ENCODE results near the gene CELF2.
A peak's percentile ranks its signal among the peaks of the same experiment; 100 is the strongest.

CELF2 gene

DNA sequence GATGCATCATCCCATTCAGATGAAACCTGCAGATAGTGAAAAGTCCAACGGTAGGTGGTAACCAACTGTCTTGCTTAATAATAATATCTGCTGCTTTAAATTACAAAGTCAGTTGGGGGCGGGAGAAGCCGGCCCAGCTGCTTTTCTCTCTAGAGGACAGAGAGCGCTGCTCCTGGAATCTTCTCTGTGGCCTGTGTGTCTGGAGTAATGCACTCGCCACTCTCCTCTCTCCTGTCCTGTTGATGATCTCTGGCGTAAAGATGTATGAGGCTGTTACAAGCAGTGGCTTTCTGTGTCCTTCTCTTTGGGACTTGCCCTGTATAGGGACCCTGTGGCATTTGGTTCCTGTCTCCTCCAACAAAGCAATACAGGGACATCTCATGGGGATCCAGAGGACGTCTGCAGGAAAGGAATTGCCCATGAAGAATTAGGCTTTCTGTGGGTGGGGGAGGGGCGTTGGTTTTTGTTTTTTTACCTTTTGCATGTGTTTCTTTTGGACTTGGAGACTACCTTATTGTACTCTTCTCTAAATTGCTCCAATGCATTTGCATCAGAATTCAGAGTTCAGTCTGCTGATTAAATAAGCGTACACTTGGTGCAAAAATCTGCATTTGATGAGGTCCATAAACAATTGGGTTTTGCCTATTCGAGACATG, 231.6 kb downstream of the CELF2 start:
- DNase-seq (ENCODE audit: low read depth), result no peak

DNA sequence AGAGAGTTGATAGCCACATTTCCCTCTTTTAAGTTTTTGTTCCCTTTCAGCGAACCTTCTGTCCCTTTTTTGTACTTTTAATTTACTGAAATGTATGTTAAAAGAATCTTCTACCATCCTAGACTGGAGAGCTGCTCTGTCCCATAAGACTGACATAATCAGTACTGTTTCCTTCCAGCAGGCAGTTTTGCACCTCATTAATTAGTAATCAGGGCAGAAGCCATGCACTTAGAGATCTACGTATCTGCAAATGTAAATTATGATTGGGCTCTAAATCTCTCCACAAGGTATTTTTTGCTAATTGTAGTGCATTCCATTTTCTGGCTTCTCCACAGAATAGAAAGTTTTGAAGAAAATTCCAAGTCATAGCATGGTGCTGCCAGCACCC, 232.1 kb downstream of the CELF2 start:
- no peak for DNase-seq (ENCODE audit: low read depth)

DNA sequence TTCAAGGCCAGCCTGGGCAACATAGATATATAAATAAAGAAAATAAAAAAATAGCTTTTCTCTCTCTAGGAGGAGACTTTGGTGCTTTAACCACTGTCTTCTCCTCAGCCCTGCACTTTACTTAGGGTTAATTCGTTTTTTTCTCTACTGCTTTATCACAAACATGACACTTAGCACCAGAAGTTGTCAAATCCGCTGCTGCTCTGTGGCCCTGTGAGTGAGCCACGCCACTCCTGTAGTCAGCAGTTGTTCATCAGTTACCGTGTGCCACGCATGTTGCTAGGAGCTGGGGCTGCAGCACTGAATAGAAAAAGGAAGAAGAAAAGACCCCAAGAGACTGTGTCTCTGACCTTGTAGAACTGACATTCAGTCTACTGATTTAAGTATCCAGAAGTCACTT, 232.6 kb downstream of the CELF2 start:
- DNase-seq (ENCODE audit: low read depth), result no peak

DNA sequence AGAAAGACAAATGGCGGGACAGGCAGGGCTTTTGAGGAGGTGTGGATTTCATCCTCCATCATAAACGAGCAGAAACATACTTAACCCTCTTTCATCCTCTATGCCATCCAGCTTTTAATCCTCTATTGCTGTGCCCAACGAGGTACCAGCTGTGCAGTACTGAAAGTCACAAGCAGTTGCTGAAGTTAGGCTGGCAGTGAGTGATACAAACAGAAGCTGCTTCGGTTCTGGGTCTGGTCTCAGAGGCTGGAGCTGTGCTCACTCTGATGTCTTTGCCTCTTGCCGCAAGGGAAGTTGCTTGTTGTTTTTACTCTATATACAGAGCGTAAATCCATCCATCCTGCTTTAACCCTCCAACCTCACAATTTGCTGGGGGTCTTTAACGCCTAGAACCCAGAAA, 235.2 kb downstream of the CELF2 start:
- DNase-seq (ENCODE audit: low read depth), result no peak

DNA sequence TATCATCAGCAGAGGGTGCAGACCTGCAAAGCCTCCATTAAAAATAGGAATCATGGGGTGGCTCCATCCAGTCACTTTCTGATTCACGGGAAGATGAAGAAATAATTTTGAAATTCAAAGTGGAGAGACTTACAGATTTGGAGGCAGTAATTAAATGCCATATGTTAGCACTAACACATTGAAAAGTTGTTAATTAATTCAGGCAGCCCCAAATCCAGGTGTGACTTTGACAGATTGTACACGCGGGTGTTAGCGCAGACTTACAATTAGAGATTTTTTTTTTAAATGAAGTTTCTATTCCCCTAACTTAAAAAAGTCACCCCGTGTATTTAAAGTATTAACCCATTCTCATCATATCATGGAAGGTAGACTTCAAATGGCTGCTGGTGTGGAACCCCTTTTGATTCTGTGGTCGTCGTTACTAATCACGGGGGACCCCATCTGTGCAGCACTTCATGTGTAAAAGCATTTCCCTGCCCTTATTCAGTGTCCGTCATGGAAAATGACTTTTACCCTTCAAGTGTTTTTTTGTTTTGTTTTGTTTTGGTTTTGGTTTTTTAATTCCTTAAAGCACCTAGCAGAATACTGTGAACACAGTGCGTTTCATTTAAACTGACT, 235.8 kb downstream of the CELF2 start:
- DNase-seq (ENCODE audit: low read depth), result no peak

DNA sequence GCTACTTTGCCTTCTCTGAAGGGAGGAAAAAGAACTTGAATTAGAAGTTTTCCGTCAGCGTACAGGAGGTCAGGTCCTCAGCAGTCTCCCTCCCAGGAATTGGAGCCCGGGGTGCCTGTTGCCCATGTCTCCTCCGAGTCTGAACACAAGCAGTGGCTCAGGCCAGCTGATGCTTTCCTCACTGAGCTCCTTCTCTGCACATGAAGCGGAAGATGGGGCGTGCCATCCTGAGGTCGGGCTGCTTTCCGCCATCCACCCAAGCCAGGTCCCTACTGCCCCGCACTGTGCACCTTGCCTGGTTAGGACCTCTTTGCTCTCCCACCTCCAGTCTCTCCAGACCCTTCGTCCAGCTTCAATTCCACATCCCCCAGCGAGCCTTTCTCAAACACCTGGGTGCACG, 237.5 kb downstream of the CELF2 start:
- no peak for DNase-seq (ENCODE audit: low read depth)

DNA sequence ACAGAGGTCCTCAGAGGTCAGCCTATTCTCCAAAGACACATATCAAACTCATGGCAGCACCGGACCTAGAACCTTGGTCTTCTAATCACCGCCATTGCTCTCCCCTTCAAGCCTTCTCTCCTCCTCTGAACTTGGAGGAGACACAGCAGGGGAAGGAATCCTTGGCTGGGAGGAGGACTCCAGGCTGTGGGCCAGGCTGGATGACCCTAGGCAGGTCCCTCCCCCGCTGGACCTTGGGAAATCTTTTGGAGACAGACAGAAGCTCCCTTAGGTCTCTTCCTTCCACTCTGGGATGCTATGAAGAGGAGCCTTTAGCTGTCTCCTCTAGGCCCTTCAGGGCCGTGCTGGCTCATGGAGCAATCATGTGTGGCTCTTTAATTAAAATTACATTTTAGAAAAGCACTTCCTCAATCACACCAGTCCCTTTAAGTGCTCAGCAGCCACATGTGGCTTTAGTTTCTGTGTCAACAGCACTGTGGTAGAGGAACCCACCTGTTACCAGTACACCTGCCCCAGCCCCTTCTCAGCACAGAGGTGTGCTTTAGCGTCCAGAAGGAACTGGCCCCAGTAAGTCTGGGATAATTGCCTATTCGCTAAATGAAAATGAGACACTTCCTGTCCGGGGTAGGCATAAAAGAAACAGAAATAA, 238.2 kb downstream of the CELF2 start:
- DNase-seq (ENCODE audit: low read depth), result no peak

DNA sequence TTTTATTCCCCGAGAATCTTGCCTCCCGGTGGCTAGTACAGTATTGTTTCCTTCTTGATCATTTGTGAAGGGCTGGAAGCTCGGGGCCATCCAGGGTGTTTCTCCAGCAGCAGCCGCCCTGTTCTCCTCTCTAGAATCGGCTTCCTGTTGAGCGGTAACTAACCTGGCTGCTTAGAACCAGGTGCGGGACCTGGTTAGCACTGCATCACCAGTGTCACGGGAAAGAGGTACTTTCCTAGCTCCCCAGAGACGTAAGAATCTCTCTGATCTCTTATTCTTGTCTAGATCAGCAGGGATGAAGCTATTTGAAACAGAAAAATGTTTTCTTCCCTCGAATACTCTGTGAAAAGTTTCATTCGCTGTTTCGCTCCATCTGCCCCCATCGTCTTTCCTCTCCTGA, 239.2 kb downstream of the CELF2 start:
- DNase-seq (ENCODE audit: low read depth), result no peak

DNA sequence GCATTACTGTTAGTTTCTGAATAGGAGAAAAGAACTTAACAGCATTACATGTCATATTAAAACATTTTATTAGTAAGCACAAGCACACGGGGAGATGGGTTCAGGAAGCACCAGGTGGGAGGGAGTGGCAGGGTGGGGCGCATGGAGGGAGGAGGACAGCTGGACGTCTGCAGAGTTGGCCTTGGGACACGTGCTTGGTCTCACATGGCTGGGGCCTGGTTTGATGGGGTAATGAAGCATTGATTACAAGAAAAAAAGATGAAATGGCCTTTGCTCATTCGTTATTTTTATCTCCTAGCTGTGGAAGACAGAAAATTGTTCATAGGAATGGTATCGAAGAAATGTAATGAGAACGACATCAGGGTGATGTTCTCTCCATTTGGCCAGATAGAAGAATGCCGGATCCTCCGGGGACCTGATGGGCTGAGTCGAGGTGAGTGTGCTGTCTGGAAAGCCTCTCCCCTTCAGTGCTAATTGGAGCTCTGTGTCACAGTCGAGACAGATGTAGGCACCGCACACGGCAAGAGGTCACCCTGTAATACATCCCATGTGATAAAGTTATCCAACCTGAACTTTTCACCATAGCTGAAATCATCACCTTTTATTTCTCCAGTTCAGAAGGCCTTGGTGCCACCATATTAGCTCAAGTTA, 239.9 kb downstream of the CELF2 start:
- DNase-seq (ENCODE audit: low read depth), result no peak

DNA sequence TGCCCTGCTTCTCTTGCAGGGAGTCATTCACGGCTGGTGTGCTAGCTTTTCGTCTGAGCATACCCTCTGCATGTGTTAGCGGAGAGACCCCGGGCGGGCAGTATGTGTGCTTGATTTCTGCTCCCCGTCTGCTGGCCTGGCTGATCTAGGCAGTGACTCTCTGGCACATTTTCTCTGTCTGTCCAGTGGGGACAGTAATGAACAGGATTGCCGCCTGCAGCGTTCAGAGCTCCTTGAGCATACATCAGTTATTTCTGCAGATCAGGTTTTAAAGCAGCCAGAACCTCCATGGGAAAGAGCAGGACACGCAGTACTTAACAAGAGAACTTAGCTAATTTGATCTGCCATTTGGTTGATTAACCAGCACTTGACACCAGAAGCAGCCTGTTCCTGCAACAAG, 242.5 kb downstream of the CELF2 start:
- DNase-seq (ENCODE audit: low read depth), result no peak

DNA sequence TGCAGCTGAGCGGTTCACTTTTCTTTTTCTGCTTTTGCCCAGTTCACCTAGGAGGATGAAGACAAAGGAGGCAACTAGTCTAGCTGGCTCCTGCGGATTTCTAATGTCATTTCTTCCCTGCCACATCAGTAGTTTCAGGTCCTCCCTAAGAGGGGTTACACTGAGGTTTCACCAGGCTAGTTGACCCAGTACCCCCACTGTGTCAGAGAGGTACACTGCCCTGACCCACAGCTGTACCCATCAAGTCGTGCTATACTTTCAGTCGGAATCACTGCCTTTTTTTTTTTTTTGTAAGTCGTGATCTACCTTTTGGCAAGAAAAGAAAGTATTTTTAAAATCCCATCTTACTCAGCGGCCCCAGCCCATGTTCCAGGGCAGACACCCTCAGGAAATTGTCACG, 243.5 kb downstream of the CELF2 start:
- no peak for DNase-seq (ENCODE audit: low read depth)

DNA sequence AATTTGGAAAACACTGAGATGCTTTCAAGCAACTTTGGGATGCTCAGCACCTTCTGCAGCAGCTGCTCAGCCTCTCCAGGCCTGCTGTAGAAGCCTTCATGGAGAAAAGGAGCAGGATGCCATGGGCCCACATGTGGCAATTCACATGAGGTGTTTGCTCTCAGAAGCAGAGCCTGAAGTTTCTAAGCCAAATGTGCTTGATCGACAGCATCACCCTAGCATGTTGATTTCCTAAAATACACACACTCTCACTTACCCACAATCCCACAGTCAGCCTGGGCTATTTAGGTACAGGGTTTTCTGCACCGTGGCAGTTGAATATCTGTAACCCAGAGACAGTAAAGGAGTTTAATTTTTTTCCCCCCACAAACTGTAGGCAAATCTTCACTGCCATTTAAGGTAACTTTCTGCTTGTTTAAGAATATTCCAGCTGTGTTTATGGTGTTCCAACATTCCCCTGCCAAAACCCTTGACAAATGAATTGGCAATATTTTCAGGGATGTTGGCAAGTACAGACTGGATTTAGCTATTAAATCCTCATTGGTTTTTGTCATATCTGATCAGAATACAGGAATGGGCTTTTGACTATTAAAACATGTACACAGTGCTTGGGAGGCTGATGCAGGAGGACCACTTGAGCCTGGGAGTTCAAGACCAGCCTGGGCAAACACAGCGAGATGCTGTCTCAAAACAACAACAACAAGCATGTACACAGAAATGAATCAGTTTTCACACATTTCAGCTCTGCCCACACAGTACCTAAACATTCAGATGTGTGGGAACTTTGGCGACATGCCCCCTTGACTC, 244.2 kb downstream of the CELF2 start:
- DNase-seq (ENCODE audit: low read depth), result no peak

DNA sequence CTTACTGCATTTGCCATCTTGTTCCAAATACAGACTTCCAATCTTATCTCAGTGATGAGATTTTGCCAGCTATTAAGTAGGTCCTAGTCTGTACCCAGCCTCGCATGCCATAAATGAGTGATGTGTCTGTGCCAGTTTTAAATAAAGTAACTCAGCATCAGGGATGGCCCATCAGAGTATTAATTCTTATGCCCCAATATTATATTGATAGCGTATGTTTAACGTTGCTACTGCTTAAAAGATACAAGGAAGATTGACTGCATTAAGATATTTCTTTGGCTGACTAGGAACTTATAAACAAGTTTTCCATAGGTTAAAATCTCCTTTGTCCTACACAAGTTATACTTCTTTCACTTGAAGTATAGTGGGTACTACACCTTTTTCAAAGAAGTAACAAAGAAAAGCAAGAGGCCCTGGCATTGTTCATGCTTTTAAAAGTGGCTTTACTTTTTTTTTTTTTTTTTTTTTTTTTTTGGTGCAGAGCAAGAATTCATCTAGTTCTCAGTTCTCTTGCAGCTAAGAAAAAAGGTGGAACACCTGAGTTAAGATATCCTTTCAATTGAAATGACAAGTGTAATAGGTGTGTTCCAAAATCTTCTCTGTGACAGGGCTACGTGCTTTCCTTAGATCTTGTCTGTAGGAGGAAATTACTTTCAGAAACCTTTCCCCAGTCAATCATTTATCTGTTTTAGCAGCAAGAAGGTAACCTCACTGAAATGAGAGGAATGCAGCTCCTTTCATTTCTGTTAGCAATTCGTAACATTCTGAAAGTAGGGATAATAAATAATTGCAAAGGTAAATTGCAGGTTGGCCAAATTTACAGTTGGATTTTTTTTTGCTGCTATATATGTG, 245.0 kb downstream of the CELF2 start:
- no peak for DNase-seq (ENCODE audit: low read depth)

DNA sequence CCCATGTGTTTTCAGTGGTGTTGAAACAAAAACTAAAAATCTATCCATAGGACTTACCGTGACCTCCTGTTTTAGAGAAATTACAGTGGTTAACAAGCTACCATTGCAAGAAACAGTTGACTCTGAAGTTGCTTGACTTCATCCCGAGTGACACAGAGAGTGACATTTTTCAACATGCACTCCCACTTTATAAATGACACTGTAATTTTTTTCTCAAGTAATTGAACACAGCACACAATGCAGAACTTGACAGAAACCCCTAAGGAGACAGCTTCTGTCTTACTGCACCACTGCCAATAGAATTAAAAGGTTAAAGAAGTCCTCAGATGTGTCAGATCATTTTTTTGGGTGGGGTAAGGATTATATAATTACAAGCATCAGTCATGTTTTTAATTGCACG, 246.1 kb downstream of the CELF2 start:
- DNase-seq (ENCODE audit: low read depth), result no peak

DNA sequence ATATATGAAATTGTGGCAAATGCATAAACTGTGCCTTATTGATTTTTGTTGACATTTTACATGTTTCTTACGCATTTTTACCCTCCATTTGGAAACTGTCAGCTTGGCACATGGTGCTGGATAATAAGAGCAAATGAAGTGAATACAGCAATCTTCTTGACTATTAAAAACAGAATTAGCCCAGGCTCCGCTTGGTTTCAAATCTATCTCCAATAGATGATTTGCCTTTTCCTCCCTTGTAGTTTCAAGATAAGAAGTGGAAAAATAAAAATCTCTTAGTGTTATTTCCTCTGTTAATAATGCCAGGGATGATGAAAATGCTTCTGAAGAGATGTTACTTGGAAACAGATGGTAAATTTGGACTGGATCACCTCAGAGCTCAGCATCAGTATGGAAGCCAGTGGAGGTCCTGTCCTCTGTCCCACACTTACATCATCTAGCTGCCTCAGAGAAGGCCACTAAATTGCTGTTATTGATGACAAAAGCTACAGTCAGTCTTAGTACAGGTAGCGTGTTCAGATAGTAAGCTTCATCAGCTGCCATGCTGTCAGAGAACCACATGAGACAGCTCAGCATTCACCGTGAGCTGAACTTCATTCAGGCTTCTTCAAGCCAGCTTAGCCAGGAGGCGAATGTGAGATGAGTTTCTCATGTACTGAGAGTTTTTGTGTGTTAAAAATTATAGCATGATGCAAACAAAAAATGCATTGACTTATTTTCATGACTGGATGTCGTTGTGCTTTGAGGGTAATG, 246.8 kb downstream of the CELF2 start:
- DNase-seq (ENCODE audit: low read depth), result no peak

DNA sequence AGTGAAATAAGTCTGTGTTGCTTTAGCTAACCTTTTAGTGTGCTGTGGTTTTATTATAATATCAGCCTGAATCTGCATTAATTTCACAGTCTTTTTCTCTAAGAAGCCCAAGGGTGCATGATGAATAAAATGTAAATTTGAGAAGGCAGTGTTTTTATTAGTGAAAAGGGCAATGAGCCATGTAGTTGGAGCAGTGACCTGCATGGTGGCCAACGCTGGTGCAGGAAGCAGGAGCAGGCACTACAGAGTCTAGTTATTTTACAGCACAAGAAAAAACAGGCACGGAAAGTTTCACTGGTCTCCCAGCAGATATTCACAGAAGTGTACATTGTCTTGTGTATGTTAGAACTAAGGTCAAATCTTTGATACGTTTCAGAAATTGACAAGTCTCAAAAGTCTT, 247.8 kb downstream of the CELF2 start:
- no peak for DNase-seq (ENCODE audit: low read depth)

DNA sequence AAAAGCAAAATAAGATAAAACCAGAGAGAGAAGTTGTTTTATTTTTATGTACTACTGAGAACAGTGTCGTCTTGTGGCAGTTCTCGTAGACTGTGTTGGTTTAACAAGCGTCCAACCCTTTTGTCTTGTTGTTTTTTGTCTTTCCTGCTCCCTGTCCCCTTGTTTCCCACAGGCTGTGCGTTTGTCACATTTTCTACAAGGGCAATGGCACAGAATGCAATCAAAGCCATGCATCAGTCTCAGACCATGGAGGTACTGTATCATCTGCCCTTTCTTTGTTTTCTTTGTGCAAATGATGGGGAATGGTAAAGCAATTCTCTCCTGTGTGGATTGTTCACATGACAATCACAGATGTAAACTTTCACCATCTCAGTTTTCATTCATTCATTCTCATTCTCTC, 248.8 kb downstream of the CELF2 start:
- DNase-seq (ENCODE audit: low read depth), result no peak

DNA sequence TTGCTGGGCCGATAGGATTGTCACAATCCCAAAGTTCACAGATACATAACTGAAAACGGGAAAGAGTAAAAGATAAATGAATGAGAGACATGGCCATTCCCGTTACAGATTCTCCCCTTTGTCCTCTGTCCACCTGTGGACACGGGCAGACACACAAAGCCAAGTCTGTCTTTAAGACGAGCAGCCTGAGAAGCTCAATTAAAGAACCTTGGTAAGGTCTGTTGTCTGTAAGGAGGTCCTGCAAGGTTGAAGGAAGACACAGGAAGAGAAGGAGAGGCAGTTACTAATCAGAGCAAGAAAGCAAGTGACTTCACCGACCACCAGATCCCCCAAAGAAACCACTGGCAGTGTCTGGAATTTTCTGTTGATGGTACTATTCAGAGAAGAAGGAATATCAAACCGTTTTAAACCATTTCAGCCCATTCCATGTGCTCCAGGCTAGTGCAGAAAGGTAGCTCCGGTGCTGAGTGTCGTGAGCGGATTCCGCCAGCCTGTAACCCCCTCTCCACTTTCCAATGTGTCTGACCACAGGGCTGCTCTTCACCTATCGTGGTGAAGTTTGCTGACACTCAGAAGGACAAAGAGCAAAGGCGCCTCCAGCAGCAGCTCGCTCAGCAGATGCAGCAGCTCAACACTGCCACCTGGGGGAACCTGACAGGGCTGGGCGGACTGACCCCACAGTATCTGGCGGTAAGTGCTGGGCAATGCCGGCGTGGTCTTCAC, 252.6 kb downstream of the CELF2 start:
- peak; percentile 46 for DNase-seq (ENCODE audit: low read depth)

DNA sequence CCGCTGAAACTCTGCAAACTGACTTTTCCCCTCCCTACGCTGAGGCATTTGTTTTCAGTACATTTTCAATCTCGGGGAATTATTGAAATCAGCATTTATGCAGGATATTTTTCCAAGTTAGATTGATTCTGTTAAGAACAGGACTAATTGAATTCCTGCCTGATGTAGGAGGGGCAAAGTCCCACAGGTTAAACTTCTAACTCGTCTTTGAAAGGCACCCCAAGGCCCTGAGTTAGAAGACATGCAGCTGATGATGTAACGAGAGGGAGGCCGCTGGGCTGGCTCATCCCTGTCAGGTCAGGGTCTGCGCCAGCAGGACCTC, 253.1 kb downstream of the CELF2 start:
- no peak for DNase-seq (ENCODE audit: low read depth)

DNA sequence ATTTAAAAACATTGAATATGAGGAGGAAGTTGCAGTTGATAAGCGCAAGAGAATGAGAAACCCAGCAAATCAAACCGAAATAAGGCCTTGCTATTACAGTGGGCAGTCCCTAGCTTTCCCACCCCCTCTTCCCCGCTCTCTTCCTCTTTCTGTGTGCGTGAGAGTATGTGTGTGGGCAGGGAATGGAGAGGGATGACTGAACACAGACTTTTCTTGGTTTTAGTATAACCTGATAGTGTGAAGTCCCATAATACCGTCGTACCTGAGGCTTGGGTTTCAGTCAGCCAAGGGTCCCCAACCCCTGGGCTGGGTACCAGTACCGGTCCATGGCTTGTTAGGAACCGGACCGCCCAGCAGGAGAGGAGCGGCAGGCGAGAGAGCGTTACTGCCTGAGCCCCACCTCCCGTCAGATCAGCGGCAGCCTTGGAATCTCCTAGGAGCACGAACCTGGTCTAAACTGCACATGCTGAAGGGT, 255.3 kb downstream of the CELF2 start:
- no peak for DNase-seq (ENCODE audit: low read depth)

Measured in stimulated activated CD8-positive, alpha-beta memory T cell treated with anti-CD3 and anti-CD28 coated beads, Interleukin-15, amount 100 ng/mL, for 24 hours (primary cell).